ENCODE measurements around the gene PIR. TPM values are rescaled to one million over a fixed set of nuclear protein-coding genes. Genes with fewer than 3 reads are reported as not detected.
A peak's percentile ranks its signal among the peaks of the same experiment; 100 is the strongest.

Gene PIR
- total and polyA plus RNA-seq, 7 experiments from 2014 or later: 0.49 to 4.6 (median 0.70) TPM; not detected in 4

DNA sequence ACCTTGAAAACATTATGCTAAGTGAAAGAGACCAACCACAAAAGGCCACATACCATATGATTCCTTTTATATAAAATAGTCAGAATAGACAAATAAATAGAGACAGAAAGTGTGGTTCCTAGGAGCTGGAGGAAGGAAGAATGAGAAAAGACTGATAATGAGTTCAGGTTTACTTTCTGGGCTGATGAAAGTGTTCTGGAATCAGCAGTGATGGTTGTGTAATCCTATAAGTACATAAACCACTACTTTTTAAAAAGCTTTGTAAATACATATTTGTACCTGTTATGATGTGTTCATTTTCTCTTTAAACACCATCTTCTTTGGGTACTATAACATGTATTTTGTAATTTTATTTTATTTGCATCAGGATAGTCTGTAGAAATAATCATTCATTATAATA, 20.6 kb downstream of the PIR start:
- intact Hi-C loops (cut with micrococcal nuclease): loop anchor here in 1 of 2 donors (10.0 kb wide), 1 partner anchor 1202 kb away; no protein-coding TSS in a partner anchor
- ChIA-PET POLR2A (no interaction called here), CTCF (no interaction called here)
- Mint-ChIP-seq H3K27ac (no peak overlapping the region), H3K27me3 (no peaks in the 10 kb centered on the region), H3K9me3 (no peaks in the 10 kb centered on the region), H3K4me3 (no peak overlapping the region), H3K4me1 (peaks cover 0 to 4% (median 0%) of the 10 kb centered on the region in 7 donors), H3K36me3 (no peaks in the 10 kb centered on the region)
- no peak overlapping the region for H3K4me3 ChIP-seq (ENCODE audit: low read length)
- DNase-seq (no peak), ATAC-seq (no peak)
- H3K4me1 ChIP-seq (ENCODE audit: control insufficient read depth in 2 of 2, insufficient read depth in 2 of 2, low read length in 2 of 2): no peaks in the 10 kb centered on the region
- no peak overlapping the region for H3K27ac ChIP-seq (ENCODE audit: low read depth, low read length)
- H3K36me3 ChIP-seq (ENCODE audit: control insufficient read depth in 2 of 3, insufficient read depth in 3 of 3, low read length in 3 of 3): no peaks in the 10 kb centered on the region
- no peaks in the 10 kb centered on the region for H3K27me3 ChIP-seq (ENCODE audit: control insufficient read depth in 2 of 2, insufficient read depth in 2 of 2, low read length in 2 of 2)
- H3K9me3 ChIP-seq (ENCODE audit: control insufficient read depth in 2 of 3, low read length in 3 of 3): no peaks in the 10 kb centered on the region

DNA sequence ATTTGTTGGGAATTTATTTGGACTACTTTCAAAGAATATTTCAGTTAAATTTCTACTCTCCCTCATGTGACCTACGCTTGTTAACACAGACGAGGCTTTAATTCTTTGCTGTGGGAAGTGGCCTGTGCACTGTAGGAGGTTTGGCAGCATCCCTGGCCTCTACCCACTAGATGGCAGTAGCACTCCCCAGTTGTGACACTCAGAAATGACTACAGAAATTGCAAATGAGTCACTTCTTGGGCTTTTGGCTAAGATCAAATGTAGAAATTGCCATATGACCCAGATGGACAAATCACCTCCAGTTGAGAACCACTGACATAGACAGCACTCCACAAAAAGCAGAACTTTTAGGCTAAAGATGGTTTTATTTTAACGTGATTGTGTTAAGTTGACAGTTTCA, 22.1 kb downstream of the PIR start:
- H3K4me1 Mint-ChIP-seq: peaks cover 0 to 4% (median 0%) of the 10 kb centered on the region in 7 donors
- Histone ChIP-seq H3K4me1 (ENCODE audit: control insufficient read depth in 2 of 2, insufficient read depth in 2 of 2, low read length in 2 of 2) (no peaks in the 10 kb centered on the region), H3K27ac (ENCODE audit: low read depth, low read length) (no peak overlapping the region), H3K27me3 (ENCODE audit: control insufficient read depth in 2 of 2, insufficient read depth in 2 of 2, low read length in 2 of 2) (no peaks in the 10 kb centered on the region), H3K36me3 (ENCODE audit: control insufficient read depth in 2 of 3, insufficient read depth in 3 of 3, low read length in 3 of 3) (no peaks in the 10 kb centered on the region), H3K4me3 (ENCODE audit: low read length) (no peak overlapping the region), H3K9me3 (ENCODE audit: control insufficient read depth in 2 of 3, low read length in 3 of 3) (no peaks in the 10 kb centered on the region)
- ChIA-PET CTCF (interaction anchor here (0.6 kb wide), 1 partner anchor 1576 kb away, joined by 3 read pairs; no protein-coding TSS in a partner anchor), POLR2A (no interaction called here)
- H3K4me3 Mint-ChIP-seq: no peak overlapping the region
- no peak overlapping the region for H3K27ac Mint-ChIP-seq
- no peaks in the 10 kb centered on the region for H3K9me3 Mint-ChIP-seq
- peak in 8 of 9 donors; percentile 7 to 53 (median 38) for DNase-seq
- ATAC-seq: peak; percentile 80
- no peaks in the 10 kb centered on the region for H3K27me3 Mint-ChIP-seq
- intact Hi-C loops (cut with micrococcal nuclease): loop anchor here in 1 of 2 donors (1.0 to 10.0 kb wide), 2 partner anchors 94 to 1204 kb away; no protein-coding TSS in a partner anchor
- no peaks in the 10 kb centered on the region for H3K36me3 Mint-ChIP-seq

DNA sequence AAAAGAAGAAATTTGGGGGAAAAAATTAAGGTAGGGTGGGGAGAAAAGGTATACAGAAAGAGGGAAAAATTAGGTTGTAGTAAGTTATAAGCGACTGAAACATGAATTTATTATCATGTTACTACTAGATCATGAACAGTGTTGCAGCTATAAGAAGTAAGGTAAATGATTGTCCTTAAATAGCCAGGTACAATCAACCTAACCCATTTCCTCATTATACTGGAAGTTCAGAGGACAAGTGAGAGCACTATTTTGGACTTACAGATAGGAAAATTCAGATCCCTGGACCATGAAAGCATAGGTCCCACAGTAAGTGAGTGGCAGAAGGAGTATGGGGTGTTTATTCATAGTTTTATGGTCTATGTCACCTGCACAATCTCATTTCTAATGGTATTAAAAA, 23.5 kb downstream of the PIR start:
- no peaks in the 10 kb centered on the region for H3K9me3 ChIP-seq (ENCODE audit: control insufficient read depth in 2 of 3, low read length in 3 of 3)
- no peaks in the 10 kb centered on the region for H3K27me3 Mint-ChIP-seq
- ChIA-PET CTCF (no interaction called here), POLR2A (no interaction called here)
- no peak overlapping the region for H3K27ac Mint-ChIP-seq
- DNase-seq (no peak), ATAC-seq (no peak)
- no peaks in the 10 kb centered on the region for H3K4me1 ChIP-seq (ENCODE audit: control insufficient read depth in 2 of 2, insufficient read depth in 2 of 2, low read length in 2 of 2)
- no peak overlapping the region for H3K4me3 Mint-ChIP-seq
- H3K27me3 ChIP-seq (ENCODE audit: control insufficient read depth in 2 of 2, insufficient read depth in 2 of 2, low read length in 2 of 2): no peaks in the 10 kb centered on the region
- H3K9me3 Mint-ChIP-seq: no peaks in the 10 kb centered on the region
- intact Hi-C loops (cut with micrococcal nuclease): loop anchor here in 1 of 2 donors (2.0 to 10.0 kb wide), 2 partner anchors 169 to 1205 kb away; no protein-coding TSS in a partner anchor
- H3K36me3 ChIP-seq (ENCODE audit: control insufficient read depth in 2 of 3, insufficient read depth in 3 of 3, low read length in 3 of 3): no peaks in the 10 kb centered on the region
- peaks cover 0 to 4% (median 0%) of the 10 kb centered on the region in 7 donors for H3K4me1 Mint-ChIP-seq
- no peak overlapping the region for H3K27ac ChIP-seq (ENCODE audit: low read depth, low read length)
- H3K36me3 Mint-ChIP-seq: no peaks in the 10 kb centered on the region
- no peak overlapping the region for H3K4me3 ChIP-seq (ENCODE audit: low read length)

DNA sequence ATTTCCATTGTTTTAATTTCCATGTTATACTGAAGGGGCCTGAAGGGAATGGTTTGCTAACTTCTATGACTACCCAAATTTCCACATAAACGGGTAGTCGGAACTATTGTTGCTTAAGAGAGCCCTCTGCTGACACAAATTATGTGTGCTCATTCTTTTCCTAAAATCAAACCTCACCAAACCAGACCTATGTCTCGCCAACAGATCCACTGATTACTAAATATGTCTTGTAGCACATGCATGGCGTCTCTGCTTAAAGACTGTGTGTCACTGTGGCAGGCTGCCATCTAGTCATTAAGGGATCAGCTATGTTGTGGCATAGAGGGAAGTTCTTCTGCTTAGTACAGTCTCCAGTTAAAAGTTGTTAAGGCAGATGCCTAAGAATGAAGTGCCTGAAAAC, 25.1 kb downstream of the PIR start:
- no peaks in the 10 kb centered on the region for H3K36me3 ChIP-seq (ENCODE audit: control insufficient read depth in 2 of 3, insufficient read depth in 3 of 3, low read length in 3 of 3)

DNA sequence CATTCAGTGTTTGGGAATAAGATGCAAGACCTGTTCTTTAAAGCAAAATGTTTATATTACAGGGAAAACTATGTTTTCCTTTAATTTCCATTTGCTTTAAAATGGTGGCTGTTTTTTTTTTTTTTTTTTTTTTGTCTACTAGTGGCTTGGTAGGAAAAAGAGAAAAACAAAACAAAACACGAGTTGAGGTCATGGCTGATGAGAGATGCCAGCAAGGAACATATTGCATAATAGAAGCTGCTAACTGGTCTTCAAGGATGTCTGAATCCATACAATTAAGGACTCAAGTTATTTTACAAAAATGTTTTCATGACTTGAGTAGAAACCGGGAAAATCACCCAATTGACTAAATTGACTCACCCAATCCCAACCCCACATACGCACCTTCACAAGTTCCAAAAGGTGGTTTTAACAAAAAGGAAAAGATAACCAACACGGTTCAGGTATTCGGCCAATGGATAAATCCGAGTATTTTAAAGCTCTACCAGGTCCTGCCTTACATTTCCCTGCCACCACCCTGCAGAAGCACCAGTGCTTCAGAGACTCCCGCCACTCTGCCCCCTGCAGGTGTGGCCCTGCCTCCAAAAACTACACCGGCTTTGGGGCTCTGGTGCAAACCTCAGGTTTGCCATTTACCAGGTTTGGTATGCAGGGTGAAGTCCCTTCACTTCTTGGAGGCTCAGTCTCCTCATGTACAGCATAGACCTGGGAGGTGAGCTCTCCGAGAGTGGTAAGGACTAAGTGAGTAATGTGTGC, 27.1 kb downstream of the PIR start:
- ATAC-seq (no peak), DNase-seq (no peak)
- Mint-ChIP-seq H3K9me3 (no peaks in the 10 kb centered on the region), H3K27ac (no peak overlapping the region), H3K27me3 (peaks cover 0 to 3% (median 0%) of the 10 kb centered on the region in 5 donors), H3K4me1 (peaks cover 0 to 3% (median 0%) of the 10 kb centered on the region in 7 donors), H3K36me3 (no peaks in the 10 kb centered on the region), H3K4me3 (no peak overlapping the region)
- Histone ChIP-seq H3K27ac (ENCODE audit: low read depth, low read length) (no peak overlapping the region), H3K9me3 (ENCODE audit: control insufficient read depth in 2 of 3, low read length in 3 of 3) (no peaks in the 10 kb centered on the region), H3K36me3 (ENCODE audit: control insufficient read depth in 2 of 3, insufficient read depth in 3 of 3, low read length in 3 of 3) (no peaks in the 10 kb centered on the region), H3K4me1 (ENCODE audit: control insufficient read depth in 2 of 2, insufficient read depth in 2 of 2, low read length in 2 of 2) (no peaks in the 10 kb centered on the region), H3K4me3 (ENCODE audit: low read length) (no peak overlapping the region), H3K27me3 (ENCODE audit: control insufficient read depth in 2 of 2, insufficient read depth in 2 of 2, low read length in 2 of 2) (no peaks in the 10 kb centered on the region)
- intact Hi-C loops (cut with micrococcal nuclease): loop anchor here in 1 of 2 donors (1.0 kb wide), 1 partner anchor 117 kb away; no protein-coding TSS in a partner anchor
- ChIA-PET CTCF (no interaction called here), POLR2A (no interaction called here)

More for the DNA sequence above, 25.1 kb downstream of the PIR start:
- Histone ChIP-seq H3K4me3 (ENCODE audit: low read length) (no peak overlapping the region), H3K4me1 (ENCODE audit: control insufficient read depth in 2 of 2, insufficient read depth in 2 of 2, low read length in 2 of 2) (no peaks in the 10 kb centered on the region), H3K27ac (ENCODE audit: low read depth, low read length) (no peak overlapping the region), H3K27me3 (ENCODE audit: control insufficient read depth in 2 of 2, insufficient read depth in 2 of 2, low read length in 2 of 2) (no peaks in the 10 kb centered on the region), H3K9me3 (ENCODE audit: control insufficient read depth in 2 of 3, low read length in 3 of 3) (no peaks in the 10 kb centered on the region)
- peaks cover 0 to 3% (median 0%) of the 10 kb centered on the region in 5 donors for H3K27me3 Mint-ChIP-seq
- H3K36me3 Mint-ChIP-seq: no peaks in the 10 kb centered on the region
- ChIA-PET CTCF (interaction anchor here (0.5 kb wide), 1 partner anchor 23 kb away, joined by 3 read pairs; no protein-coding TSS in a partner anchor), POLR2A (no interaction called here)
- H3K9me3 Mint-ChIP-seq: no peaks in the 10 kb centered on the region
- no peak overlapping the region for H3K4me3 Mint-ChIP-seq
- peaks cover 0 to 4% (median 0%) of the 10 kb centered on the region in 7 donors for H3K4me1 Mint-ChIP-seq
- H3K27ac Mint-ChIP-seq: no peak overlapping the region
- intact Hi-C loops (cut with micrococcal nuclease): loop anchor here (1.0 to 2.0 kb wide), 2 partner anchors 167 to 168 kb away; no protein-coding TSS in a partner anchor
- peak; percentile 38 for ATAC-seq
- no peak for DNase-seq

DNA sequence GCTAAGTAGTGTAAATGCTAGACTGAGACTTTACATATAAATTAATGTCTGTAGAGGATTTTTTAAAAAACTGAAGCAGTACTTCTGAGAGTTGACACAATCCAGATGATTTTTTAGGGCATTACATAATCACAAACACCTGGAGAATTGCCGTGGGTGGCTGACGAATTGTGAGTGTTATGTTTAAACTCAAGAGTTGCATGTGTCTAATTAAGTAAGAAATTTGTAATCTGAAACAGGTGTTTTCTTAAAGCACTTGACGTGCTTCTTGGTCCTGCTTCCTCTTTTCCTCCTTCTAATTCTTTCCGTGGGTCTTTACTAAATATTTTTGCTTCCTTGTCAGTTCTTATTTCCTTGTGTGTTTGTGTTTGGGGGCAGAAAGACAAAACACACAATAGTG, 27.8 kb downstream of the PIR start:
- Mint-ChIP-seq H3K9me3 (no peaks in the 10 kb centered on the region), H3K27me3 (peaks cover 0 to 3% (median 0%) of the 10 kb centered on the region in 5 donors), H3K36me3 (no peaks in the 10 kb centered on the region), H3K27ac (no peak overlapping the region), H3K4me1 (peaks cover 0 to 2% (median 0%) of the 10 kb centered on the region in 7 donors), H3K4me3 (no peak overlapping the region)
- ATAC-seq (no peak), DNase-seq (no peak)
- H3K4me3 ChIP-seq (ENCODE audit: low read length): no peak overlapping the region
- H3K9me3 ChIP-seq (ENCODE audit: control insufficient read depth in 2 of 3, low read length in 3 of 3): no peaks in the 10 kb centered on the region
- POLR2A ChIA-PET: no interaction called here
- no peaks in the 10 kb centered on the region for H3K36me3 ChIP-seq (ENCODE audit: control insufficient read depth in 2 of 3, insufficient read depth in 3 of 3, low read length in 3 of 3)
- no peak overlapping the region for H3K27ac ChIP-seq (ENCODE audit: low read depth, low read length)
- CTCF ChIA-PET: no interaction called here
- intact Hi-C loops (cut with micrococcal nuclease): loop anchor here in 1 of 2 donors (1.0 kb wide), 1 partner anchor 116 kb away; no protein-coding TSS in a partner anchor
- H3K4me1 ChIP-seq (ENCODE audit: control insufficient read depth in 2 of 2, insufficient read depth in 2 of 2, low read length in 2 of 2): no peaks in the 10 kb centered on the region
- no peaks in the 10 kb centered on the region for H3K27me3 ChIP-seq (ENCODE audit: control insufficient read depth in 2 of 2, insufficient read depth in 2 of 2, low read length in 2 of 2)
